Neural cell (in vitro differentiated cells): ENCODE measurements around the gene MYLK3. TPM values are rescaled to one million over a fixed set of nuclear protein-coding genes. Genes with fewer than 3 reads are reported as not detected.

Experiments used
- H2AFZ ChIP-seq: fragments of 200-600, 300-800 bp; sonication (generic), shearing (Covaris generic); 2 replicates; pipeline ENCODE4 v1.6.0; 2014; ENCODE audit warnings: low read depth, mild to moderate bottlenecking, antibody characterized with exemption, low read length, moderate library complexity
- H3F3A ChIP-seq: fragments of 200-600 bp; shearing (Covaris generic); 2 replicates; pipeline ENCODE4 v1.6.1; 2016; ENCODE audit warnings: mild to moderate bottlenecking, moderate library complexity, mixed read lengths, antibody characterized with exemption, low read length; ENCODE audit not compliant: insufficient read depth, poor library complexity, severe bottlenecking
- H3K27ac ChIP-seq: fragments of 200-600, 300-800 bp; sonication (generic), shearing (Covaris generic); 2 replicates; pipeline ENCODE4 v1.5.1; 2014; ENCODE audit warnings: mild to moderate bottlenecking, low read length, moderate library complexity
- H3K27me3 ChIP-seq: fragments of 300-800, 200-600 bp; sonication (generic), shearing (Covaris generic); 2 replicates; pipeline ENCODE4 v1.6.0; 2014; ENCODE audit warnings: mild to moderate bottlenecking, low read depth, low read length, moderate library complexity; ENCODE audit not compliant: insufficient read depth
- H3K36me3 ChIP-seq: fragments of 300-800, 200-600 bp; sonication (generic), shearing (Covaris generic); 2 replicates; pipeline ENCODE4 v1.5.1; 2014; ENCODE audit warnings: mild to moderate bottlenecking, antibody characterized with exemption, low read length, moderate library complexity; ENCODE audit not compliant: insufficient read depth
- H3K4me2 ChIP-seq: fragments of 300-800, 200-600 bp; sonication (generic), shearing (Covaris generic); 2 replicates; pipeline ENCODE4 v1.6.0; 2014; ENCODE audit warnings: mild to moderate bottlenecking, low read length
- H3K4me3 ChIP-seq: fragments of 300-800, 200-600 bp; sonication (generic), shearing (Covaris generic); 2 replicates; pipeline ENCODE4 v1.5.1; 2014; ENCODE audit warnings: mild to moderate bottlenecking, low read length, moderate library complexity
- H3K79me2 ChIP-seq: fragments of 200-600 bp; shearing (Covaris generic); replicated peaks from 2 replicates; pipeline ENCODE4 v1.6.0; 2014; ENCODE audit warnings: mild to moderate bottlenecking, low read length, moderate library complexity; ENCODE audit not compliant: insufficient read depth
- H3K9ac ChIP-seq: fragments of 300-800, 200-600 bp; sonication (generic), shearing (Covaris generic); 2 replicates; pipeline ENCODE4 v1.6.1; 2016; ENCODE audit warnings: mild to moderate bottlenecking, low read length, mixed read lengths
- H3K9me2 ChIP-seq: fragments of 200-600 bp; shearing (Covaris generic); 2 replicates; pipeline ENCODE4 v1.6.1; 2016; ENCODE audit warnings: mild to moderate bottlenecking, low read length, mixed read lengths; ENCODE audit not compliant: insufficient read depth
- H3K9me3 ChIP-seq: fragments of 200-600, 300-800 bp; sonication (generic), shearing (Covaris generic); 2 replicates; pipeline ENCODE4 v1.6.1; 2016; ENCODE audit warnings: mild to moderate bottlenecking, mixed run types, low read length, moderate library complexity, mixed read lengths
- H4K20me1 ChIP-seq: fragments of 200-600 bp; shearing (Covaris generic); 2 replicates; pipeline ENCODE4 v1.6.1; 2016; ENCODE audit warnings: mild to moderate bottlenecking, mixed run types; ENCODE audit not compliant: insufficient read depth
- CTCF ChIP-seq: fragments of 450-650 bp; IDR thresholded peaks from 2 replicates; pipeline ENCODE4 v1.5.1; 2014; ENCODE audit warnings: antibody characterized with exemption, mild to moderate bottlenecking, moderate library complexity; ENCODE audit not compliant: poor library complexity, severe bottlenecking
- EP300 ChIP-seq: fragments of 450-650 bp; conservative IDR thresholded peaks from 2 replicates; pipeline ENCODE4 v1.6.1; 2014; ENCODE audit warnings: antibody characterized with exemption, mild to moderate bottlenecking, moderate library complexity; ENCODE audit not compliant: poor library complexity, severe bottlenecking
- EZH2 ChIP-seq: fragments of 200-600, 300-800 bp; shearing (Covaris generic), sonication (generic); IDR thresholded peaks from 2 replicates; pipeline ENCODE4 v1.6.1; 2014; ENCODE audit warnings: antibody characterized with exemption, low read length, borderline replicate concordance, mild to moderate bottlenecking; ENCODE audit not compliant: insufficient read depth, poor library complexity, severe bottlenecking
- MXI1 ChIP-seq: fragments of 450-650 bp; conservative IDR thresholded peaks from 2 replicates; pipeline ENCODE4 v1.6.1; 2014; ENCODE audit warnings: antibody characterized with exemption, mild to moderate bottlenecking; ENCODE audit not compliant: poor library complexity, severe bottlenecking
- POLR2AphosphoS5 ChIP-seq: IDR thresholded peaks from 2 replicates; pipeline ENCODE4 v1.6.1; 2012
- RAD21 ChIP-seq: fragments of 450-650 bp; conservative IDR thresholded peaks from 2 replicates; pipeline ENCODE4 v1.6.1; 2014; ENCODE audit warnings: antibody characterized with exemption, mild to moderate bottlenecking, moderate library complexity
- REST ChIP-seq: IDR thresholded peaks from 2 replicates; pipeline ENCODE4 v1.6.1; 2012; ENCODE audit warnings: borderline replicate concordance
- SMC3 ChIP-seq: fragments of 450-650 bp; conservative IDR thresholded peaks from 2 replicates; pipeline ENCODE4 v1.6.1; 2014; ENCODE audit warnings: antibody characterized with exemption, mild to moderate bottlenecking, moderate library complexity; ENCODE audit not compliant: poor library complexity
- TAF1 ChIP-seq: IDR thresholded peaks from 2 replicates; pipeline ENCODE4 v1.6.1; 2012; ENCODE audit warnings: low read depth
- polyA plus RNA-seq: library from polyadenylated mRNA; depleted of rRNA; stranded (reverse); fragments of >200 nt; gene quantifications from 2 replicates; pipeline ENCODE4 v1.2.3, GENCODE V29; 2014

The MYLK3 gene
- polyA plus RNA-seq, 1 donor from 2014 or later, result 0.07 TPM

- no peak overlapping the region for H3K27ac ChIP-seq
- H3K9me2 ChIP-seq, result no peaks in the 10 kb centered on the region
These were observed 46.5 kb downstream of the MYLK3 start for GRCh38 chr16:46701615-46702014.

GRCh38 chr16:46700048-46700447 is 48.1 kb downstream of the MYLK3 start:
- H3K36me3 ChIP-seq, result no peaks in the 10 kb centered on the region
- no peak overlapping the region for H3K4me2 ChIP-seq
- H3K27me3 ChIP-seq, result no peaks in the 10 kb centered on the region
- no peaks in the 10 kb centered on the region for H3F3A ChIP-seq
- H2AFZ ChIP-seq, result no peak overlapping the region
- no peaks in the 10 kb centered on the region for H3K9me2 ChIP-seq
- no peak overlapping the region for H3K4me3 ChIP-seq
- no peaks in the 10 kb centered on the region for H3K9me3 ChIP-seq
- no peak overlapping the region for H3K27ac ChIP-seq
- H3K79me2 ChIP-seq, result no peaks in the 10 kb centered on the region
- no peak overlapping the region for H3K9ac ChIP-seq
- no peaks in the 10 kb centered on the region for H4K20me1 ChIP-seq
- TF ChIP-seq EZH2, result no peak
- TF ChIP-seq EP300, result no peak
- TF ChIP-seq POLR2AphosphoS5, result no peak
- no peak for TF ChIP-seq RAD21
- no peak for TF ChIP-seq TAF1
- TF ChIP-seq REST, result no peak
- TF ChIP-seq CTCF, result no peak

More at GRCh38 chr16:46701615-46702014, 46.5 kb downstream of the MYLK3 start:
- Histone ChIP-seq H3K4me3 (no peak overlapping the region), H3K4me2 (no peak overlapping the region), H3K27me3 (no peaks in the 10 kb centered on the region), H2AFZ (no peak overlapping the region), H3K79me2 (no peaks in the 10 kb centered on the region), H3K9me3 (no peaks in the 10 kb centered on the region), H4K20me1 (no peaks in the 10 kb centered on the region), H3F3A (no peaks in the 10 kb centered on the region), H3K36me3 (no peaks in the 10 kb centered on the region), H3K9ac (no peak overlapping the region)
- TF ChIP-seq REST, result no peak
- TF ChIP-seq TAF1, result no peak
- TF ChIP-seq POLR2AphosphoS5, result no peak
- no peak for TF ChIP-seq EZH2
- no peak for TF ChIP-seq CTCF
- TF ChIP-seq MXI1, result no peak
- no peak for TF ChIP-seq SMC3
- TF ChIP-seq RAD21, result no peak
- TF ChIP-seq EP300, result no peak
